Breast epithelium (tissue), 3 donors: ENCODE data around the gene BTBD7.

Experiments used
- POLR2A ChIP-seq: fragments of 450-650 bp; IDR thresholded peaks from one replicate; pipeline ENCODE4 v1.6.1; 2016; ENCODE audit warnings: antibody characterized with exemption, mild to moderate bottlenecking, moderate library complexity
- POLR2AphosphoS5 ChIP-seq, 3 donors: sonication (generic); formaldehyde crosslinking; IDR thresholded peaks; one replicate each; pipeline ENCODE4 v1.6.1; 2017; ENCODE audit warnings: antibody characterized with exemption in 3 of 3
- TF ChIP-seq, protein P1 (sequence below), 3 donors: fragments of 450-650 bp; IDR thresholded peaks; one replicate each; pipeline ENCODE4 v1.5.1; 2016 to 2017; ENCODE audit warnings: antibody characterized with exemption in 3 of 3, mild to moderate bottlenecking in 3 of 3, moderate library complexity in 3 of 3

- TF ChIP-seq POLR2A (no peak), POLR2AphosphoS5 (IDR thresholded peaks at IDR 0.05) (no peak)
- TF ChIP-seq, protein P1, sequence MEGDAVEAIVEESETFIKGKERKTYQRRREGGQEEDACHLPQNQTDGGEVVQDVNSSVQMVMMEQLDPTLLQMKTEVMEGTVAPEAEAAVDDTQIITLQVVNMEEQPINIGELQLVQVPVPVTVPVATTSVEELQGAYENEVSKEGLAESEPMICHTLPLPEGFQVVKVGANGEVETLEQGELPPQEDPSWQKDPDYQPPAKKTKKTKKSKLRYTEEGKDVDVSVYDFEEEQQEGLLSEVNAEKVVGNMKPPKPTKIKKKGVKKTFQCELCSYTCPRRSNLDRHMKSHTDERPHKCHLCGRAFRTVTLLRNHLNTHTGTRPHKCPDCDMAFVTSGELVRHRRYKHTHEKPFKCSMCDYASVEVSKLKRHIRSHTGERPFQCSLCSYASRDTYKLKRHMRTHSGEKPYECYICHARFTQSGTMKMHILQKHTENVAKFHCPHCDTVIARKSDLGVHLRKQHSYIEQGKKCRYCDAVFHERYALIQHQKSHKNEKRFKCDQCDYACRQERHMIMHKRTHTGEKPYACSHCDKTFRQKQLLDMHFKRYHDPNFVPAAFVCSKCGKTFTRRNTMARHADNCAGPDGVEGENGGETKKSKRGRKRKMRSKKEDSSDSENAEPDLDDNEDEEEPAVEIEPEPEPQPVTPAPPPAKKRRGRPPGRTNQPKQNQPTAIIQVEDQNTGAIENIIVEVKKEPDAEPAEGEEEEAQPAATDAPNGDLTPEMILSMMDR (IDR thresholded peaks at IDR 0.05): no peak
Observed at GRCh38 chr14:93317210-93317874, 15.5 kb downstream of the BTBD7 start.
